ENCODE results near the gene FOXJ3. TPM values are rescaled to one million over a fixed set of nuclear protein-coding genes. Genes with fewer than 3 reads are reported as not detected.

FOXJ3 gene
- total and polyA plus RNA-seq, 2 of the 13 experiments (the other 11 are each of a cell fraction or from before 2014, with no cell fraction given): 16.6 to 48.5 TPM

DNA sequence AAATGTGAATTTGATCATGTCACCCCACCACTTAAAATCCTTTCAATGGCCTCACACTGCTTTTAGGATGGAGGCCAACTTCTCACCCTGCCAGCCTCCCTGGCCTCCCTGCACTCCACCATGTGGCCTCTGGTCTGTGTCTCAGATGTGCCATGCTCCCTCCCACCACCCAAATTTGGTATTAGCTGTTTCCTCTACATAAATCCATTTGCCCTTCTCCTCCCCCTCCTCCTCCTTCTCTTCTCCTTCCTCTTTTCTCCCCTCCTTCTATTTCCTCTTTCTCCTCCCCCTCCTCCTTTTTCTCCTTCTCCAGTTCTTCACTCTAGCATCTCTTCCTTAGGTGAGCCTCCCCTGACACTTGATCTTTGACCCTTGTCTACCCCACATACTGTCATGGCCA, 198.6 kb downstream of the FOXJ3 start:
- Histone ChIP-seq H3K27me3 (ENCODE audit: control insufficient read depth in 1 of 2, insufficient read depth in 2 of 2, low read length in 2 of 2) (peaks cover 0 to 16% of the 10 kb centered on the region in 2 experiments; a peak in 3 of 5 replicates), H3K9me3 (ENCODE audit: low read length) (no peaks in the 10 kb centered on the region), H3K79me2 (ENCODE audit: insufficient read depth, low read length) (no peaks in the 10 kb centered on the region), H3K4me3 (replicated peaks in 1 of 3; ENCODE audit: insufficient read depth in 1 of 3, low read depth in 2 of 3, low read length in 3 of 3) (no peak overlapping the region), H3K36me3 (replicated peaks in 1 of 2; ENCODE audit: control insufficient read depth in 1 of 2, insufficient read depth in 2 of 2, low read length in 2 of 2) (no peaks in the 10 kb centered on the region), H2AFZ (ENCODE audit: low read length) (no peak overlapping the region), H4K20me1 (ENCODE audit: insufficient read depth, low read length) (no peaks in the 10 kb centered on the region), H3K4me1 (ENCODE audit: insufficient read depth, low read length) (no peaks in the 10 kb centered on the region), H3K9ac (ENCODE audit: insufficient read depth, low read depth, low read length) (no peak overlapping the region), H3K27ac (ENCODE audit: extremely low read length, insufficient read depth, low read length) (no peak overlapping the region), H3K4me2 (ENCODE audit: low read depth, low read length) (no peak overlapping the region)
- no TSS peak for BruUV-seq (replicated peaks)
- FAIRE-seq (no peak), DNase-seq (ENCODE audit: low spot score) (no peak), ATAC-seq (no peak)
- in situ Hi-C loops (cut with HindIII; ENCODE audit: extremely low pct_ligation_motif_present, low pct_unique_long_range_greater_than_20kb) (no loop called here), intact Hi-C loops (cut with micrococcal nuclease; ENCODE audit: unreplicated experiment) (no loop called here)
- TF ChIP-seq, protein P1, sequence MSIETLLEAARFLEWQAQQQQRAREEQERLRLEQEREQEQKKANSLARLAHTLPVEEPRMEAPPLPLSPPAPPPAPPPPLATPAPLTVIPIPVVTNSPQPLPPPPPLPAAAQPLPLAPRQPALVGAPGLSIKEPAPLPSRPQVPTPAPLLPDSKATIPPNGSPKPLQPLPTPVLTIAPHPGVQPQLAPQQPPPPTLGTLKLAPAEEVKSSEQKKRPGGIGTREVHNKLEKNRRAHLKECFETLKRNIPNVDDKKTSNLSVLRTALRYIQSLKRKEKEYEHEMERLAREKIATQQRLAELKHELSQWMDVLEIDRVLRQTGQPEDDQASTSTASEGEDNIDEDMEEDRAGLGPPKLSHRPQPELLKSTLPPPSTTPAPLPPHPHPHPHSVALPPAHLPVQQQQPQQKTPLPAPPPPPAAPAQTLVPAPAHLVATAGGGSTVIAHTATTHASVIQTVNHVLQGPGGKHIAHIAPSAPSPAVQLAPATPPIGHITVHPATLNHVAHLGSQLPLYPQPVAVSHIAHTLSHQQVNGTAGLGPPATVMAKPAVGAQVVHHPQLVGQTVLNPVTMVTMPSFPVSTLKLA (IDR thresholded peaks at IDR 0.05): 0 out of 2 replicates have a peak, but pooled peaks have one; percentile 23
- TF ChIP-seq SOX13 (IDR thresholded peaks at IDR 0.05) (no peak), SOX13 (CRISPR knock-in tag; conservative IDR thresholded peaks at IDR 0.05 in 1 of 2, IDR thresholded peaks at IDR 0.05 in 1 of 2) (no peak)
- ChIA-PET POLR2A (no interaction called here), CTCF (ENCODE audit: low intra/inter-chr PET ratio, low total read pairs) (no interaction called here)

DNA sequence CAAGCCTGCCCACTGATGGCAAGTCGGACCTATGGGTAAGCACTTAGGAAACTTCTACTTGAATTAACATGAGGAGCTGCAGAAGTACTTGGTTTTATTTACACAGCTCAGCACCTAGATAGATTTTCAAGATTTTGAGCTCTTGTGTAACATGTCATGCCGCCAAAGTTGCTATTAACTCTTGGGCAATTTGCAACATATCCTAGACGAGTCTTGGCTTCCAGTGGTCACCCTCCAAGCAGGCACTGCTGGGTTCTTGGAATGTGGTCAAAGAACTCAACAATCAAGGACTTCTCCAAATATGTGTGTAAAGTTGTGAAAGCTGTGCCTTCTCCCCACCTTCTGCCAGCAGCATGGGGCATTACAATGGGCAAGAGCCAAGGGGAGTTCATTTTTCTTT, 199.6 kb downstream of the FOXJ3 start:
- Histone ChIP-seq H3K27ac (ENCODE audit: extremely low read length, insufficient read depth, low read length) (no peak overlapping the region), H3K27me3 (ENCODE audit: control insufficient read depth in 1 of 2, insufficient read depth in 2 of 2, low read length in 2 of 2) (peaks cover 0 to 20% of the 10 kb centered on the region in 2 experiments; a peak in 3 of 5 replicates), H2AFZ (ENCODE audit: low read length) (no peak overlapping the region), H3K4me2 (ENCODE audit: low read depth, low read length) (no peak overlapping the region), H4K20me1 (ENCODE audit: insufficient read depth, low read length) (no peaks in the 10 kb centered on the region), H3K9me3 (ENCODE audit: low read length) (no peaks in the 10 kb centered on the region), H3K4me3 (replicated peaks in 1 of 3; ENCODE audit: insufficient read depth in 1 of 3, low read depth in 2 of 3, low read length in 3 of 3) (no peak overlapping the region), H3K79me2 (ENCODE audit: insufficient read depth, low read length) (no peaks in the 10 kb centered on the region), H3K36me3 (replicated peaks in 1 of 2; ENCODE audit: control insufficient read depth in 1 of 2, insufficient read depth in 2 of 2, low read length in 2 of 2) (no peaks in the 10 kb centered on the region), H3K4me1 (ENCODE audit: insufficient read depth, low read length) (no peaks in the 10 kb centered on the region), H3K9ac (ENCODE audit: insufficient read depth, low read depth, low read length) (no peak overlapping the region)
- BruUV-seq (replicated peaks): no TSS peak
- TF ChIP-seq, protein P2, sequence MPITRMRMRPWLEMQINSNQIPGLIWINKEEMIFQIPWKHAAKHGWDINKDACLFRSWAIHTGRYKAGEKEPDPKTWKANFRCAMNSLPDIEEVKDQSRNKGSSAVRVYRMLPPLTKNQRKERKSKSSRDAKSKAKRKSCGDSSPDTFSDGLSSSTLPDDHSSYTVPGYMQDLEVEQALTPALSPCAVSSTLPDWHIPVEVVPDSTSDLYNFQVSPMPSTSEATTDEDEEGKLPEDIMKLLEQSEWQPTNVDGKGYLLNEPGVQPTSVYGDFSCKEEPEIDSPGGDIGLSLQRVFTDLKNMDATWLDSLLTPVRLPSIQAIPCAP (CRISPR knock-in tag; IDR thresholded peaks at IDR 0.05; ENCODE audit: low read depth): no peak
- DNase-seq (ENCODE audit: low spot score) (no peak), FAIRE-seq (no peak), ATAC-seq (no peak)
- CTCF ChIA-PET (ENCODE audit: low intra/inter-chr PET ratio, low total read pairs): no interaction called here
- in situ Hi-C loops (cut with HindIII; ENCODE audit: extremely low pct_ligation_motif_present, low pct_unique_long_range_greater_than_20kb): no loop called here
- WGBS (ENCODE audit: low lambda C conversion rate): 4% methylated on average over 2 of the region's 3 CpGs
- POLR2A ChIA-PET: no interaction called here
- intact Hi-C loops (cut with micrococcal nuclease; ENCODE audit: unreplicated experiment): no loop called here
